Lower leg skin (tissue), 3 donors: ENCODE measurements around the gene CCL2.

Experiments used
- POLR2A ChIP-seq, 2 donors: fragments of 450-650 bp; IDR thresholded peaks; one replicate each; pipeline ENCODE4 v1.6.1; 2016 to 2017; ENCODE audit warnings: antibody characterized with exemption in 2 of 2, mild to moderate bottlenecking in 1 of 2, moderate library complexity in 1 of 2
- TF ChIP-seq, protein P1 (sequence below), 3 donors: fragments of 450-650 bp; IDR thresholded peaks; one replicate each; pipeline ENCODE4 v1.5.1; 2016; ENCODE audit warnings: antibody characterized with exemption in 3 of 3, mild to moderate bottlenecking in 3 of 3, moderate library complexity in 2 of 3

DNA sequence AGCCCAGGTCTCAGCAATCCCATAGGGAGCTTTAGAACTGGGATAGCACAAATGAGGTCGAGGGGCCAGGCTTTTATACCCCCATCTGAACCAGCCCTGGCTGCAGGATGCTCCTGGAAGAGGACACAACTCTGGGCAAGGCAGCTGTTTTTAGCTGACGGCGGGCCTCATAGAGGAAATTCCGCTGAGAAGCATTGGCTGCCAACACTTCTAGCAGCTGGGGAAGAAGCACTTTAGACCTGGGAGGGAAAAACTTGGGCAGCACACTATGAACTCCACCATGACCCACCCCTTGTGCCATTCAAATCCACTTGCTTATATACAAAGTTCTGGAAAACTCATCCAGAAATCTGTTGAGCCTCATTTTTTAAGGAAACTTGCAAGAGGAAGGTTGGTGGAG lies 35.5 kb downstream of the CCL2 start:
- TF ChIP-seq, protein P1, sequence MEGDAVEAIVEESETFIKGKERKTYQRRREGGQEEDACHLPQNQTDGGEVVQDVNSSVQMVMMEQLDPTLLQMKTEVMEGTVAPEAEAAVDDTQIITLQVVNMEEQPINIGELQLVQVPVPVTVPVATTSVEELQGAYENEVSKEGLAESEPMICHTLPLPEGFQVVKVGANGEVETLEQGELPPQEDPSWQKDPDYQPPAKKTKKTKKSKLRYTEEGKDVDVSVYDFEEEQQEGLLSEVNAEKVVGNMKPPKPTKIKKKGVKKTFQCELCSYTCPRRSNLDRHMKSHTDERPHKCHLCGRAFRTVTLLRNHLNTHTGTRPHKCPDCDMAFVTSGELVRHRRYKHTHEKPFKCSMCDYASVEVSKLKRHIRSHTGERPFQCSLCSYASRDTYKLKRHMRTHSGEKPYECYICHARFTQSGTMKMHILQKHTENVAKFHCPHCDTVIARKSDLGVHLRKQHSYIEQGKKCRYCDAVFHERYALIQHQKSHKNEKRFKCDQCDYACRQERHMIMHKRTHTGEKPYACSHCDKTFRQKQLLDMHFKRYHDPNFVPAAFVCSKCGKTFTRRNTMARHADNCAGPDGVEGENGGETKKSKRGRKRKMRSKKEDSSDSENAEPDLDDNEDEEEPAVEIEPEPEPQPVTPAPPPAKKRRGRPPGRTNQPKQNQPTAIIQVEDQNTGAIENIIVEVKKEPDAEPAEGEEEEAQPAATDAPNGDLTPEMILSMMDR (IDR thresholded peaks at IDR 0.05), result no peak
- TF ChIP-seq POLR2A (IDR thresholded peaks at IDR 0.05), result no peak
